ENCODE data around the gene JAZF1.
A peak's percentile ranks its signal among the peaks of the same experiment; 100 is the strongest.

JAZF1 gene

DNA sequence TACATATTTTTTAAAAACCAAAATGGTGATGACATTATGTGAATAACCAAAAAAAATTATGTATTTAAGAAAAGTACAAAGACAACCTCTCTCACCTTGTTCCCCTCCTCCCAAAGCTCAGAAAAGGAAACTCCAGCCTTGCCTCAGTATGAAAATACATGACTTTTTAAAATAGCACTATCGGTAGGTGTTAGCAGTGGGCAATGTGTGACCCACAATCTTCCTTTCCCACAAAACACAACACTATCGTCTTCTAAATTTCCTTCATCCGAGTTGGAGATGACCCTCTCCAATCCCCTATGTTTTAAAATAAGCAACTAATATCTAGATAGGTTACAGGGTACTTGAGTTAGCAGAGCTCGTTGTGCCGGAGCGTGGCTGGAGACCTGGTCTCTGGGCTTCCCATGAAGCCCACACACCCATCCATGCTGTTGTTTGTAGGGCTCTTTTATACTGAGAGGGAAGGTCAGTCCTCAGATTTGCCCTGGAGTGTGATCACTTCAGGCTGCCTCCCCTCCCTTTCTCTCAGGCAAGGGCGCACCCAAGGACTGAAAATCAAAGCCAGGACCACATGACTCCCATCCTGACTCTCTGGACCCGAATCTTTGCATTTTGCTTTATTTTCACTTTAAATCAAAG is 107.6 kb downstream of the JAZF1 start:
- Histone ChIP-seq H3K79me2 (ENCODE audit: control insufficient read depth, insufficient read depth, low read length, unreplicated experiment) (peaks cover 13% of the 10 kb centered on the region), H2AFZ (ENCODE audit: low read length, unreplicated experiment) (no peak overlapping the region), H3K27ac (ENCODE audit: low read depth, low read length) (no peak overlapping the region), H3K27me3 (ENCODE audit: insufficient read depth, low read length) (no peaks in the 10 kb centered on the region), H3K4me1 (ENCODE audit: control insufficient read depth, insufficient read depth, low read length, unreplicated experiment) (peaks cover 16% of the 10 kb centered on the region), H3K36me3 (ENCODE audit: insufficient read depth, low read length) (no peaks in the 10 kb centered on the region), H3K4me3 (ENCODE audit: low read depth, low read length) (no peak overlapping the region)

DNA sequence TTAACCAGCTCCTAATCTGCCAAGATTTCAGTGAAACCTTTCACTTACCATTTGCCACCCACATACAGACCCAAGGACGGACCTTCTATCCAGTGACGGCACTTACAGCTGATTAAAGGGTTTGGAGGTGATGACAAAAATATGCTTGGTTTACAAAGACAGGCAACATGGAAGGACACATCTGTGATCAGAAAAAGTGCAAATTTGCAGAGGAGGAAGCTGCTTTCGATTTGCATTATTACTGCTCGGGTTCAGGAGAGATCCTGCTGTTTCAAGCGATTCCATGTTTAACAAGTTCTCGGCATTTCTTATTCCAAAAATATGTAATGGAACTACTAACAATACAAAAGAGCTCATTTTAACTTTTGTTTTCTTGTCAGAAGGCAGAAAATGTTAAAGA is 109.0 kb downstream of the JAZF1 start:
- H2AFZ ChIP-seq (ENCODE audit: low read length, unreplicated experiment) = no peak overlapping the region
- H3K27ac ChIP-seq (ENCODE audit: low read depth, low read length) = no peak overlapping the region
- H3K4me1 ChIP-seq (ENCODE audit: control insufficient read depth, insufficient read depth, low read length, unreplicated experiment) = peaks cover 13% of the 10 kb centered on the region
- H3K27me3 ChIP-seq (ENCODE audit: insufficient read depth, low read length) = no peaks in the 10 kb centered on the region
- no peaks in the 10 kb centered on the region for H3K36me3 ChIP-seq (ENCODE audit: insufficient read depth, low read length)
- no peak overlapping the region for H3K4me3 ChIP-seq (ENCODE audit: low read depth, low read length)
- H3K79me2 ChIP-seq (ENCODE audit: control insufficient read depth, insufficient read depth, low read length, unreplicated experiment) = peaks cover 13% of the 10 kb centered on the region

DNA sequence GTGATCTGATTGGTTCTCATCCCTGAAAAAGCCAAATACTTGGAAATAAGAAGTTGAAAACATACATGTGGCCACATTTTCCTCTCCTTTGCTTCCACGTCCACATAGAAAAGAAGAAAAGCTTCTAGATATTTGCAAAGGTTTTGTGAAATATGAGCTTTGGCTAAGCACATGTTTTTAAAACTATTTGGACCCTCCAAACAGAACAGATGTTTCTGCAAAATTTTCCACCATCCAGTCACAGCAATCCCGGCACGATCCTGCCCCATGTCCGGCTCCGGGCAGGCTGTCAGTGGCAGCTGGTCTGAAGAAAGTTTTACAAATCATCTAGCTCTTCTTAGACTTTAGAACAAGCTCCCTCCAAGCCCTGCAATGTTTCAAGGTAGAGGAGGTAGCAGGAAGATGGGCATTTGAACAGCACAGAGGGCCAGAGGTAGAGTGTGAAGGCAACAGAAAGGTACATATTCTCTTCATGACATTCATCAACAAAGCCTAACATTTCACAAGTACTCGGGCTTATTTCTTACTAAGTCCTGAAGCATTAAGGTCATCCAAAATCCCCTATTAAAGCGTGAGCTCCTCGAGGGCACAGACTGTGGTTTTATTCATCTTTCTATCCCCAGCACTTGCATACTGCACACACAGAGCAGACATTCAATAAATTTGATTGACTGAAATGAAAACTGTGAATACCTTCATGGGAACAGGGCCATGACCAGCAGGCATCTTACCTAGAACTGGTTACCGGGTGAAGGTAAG is 110.1 kb downstream of the JAZF1 start:
- Histone ChIP-seq H3K27ac (ENCODE audit: low read depth, low read length) (no peak overlapping the region), H3K36me3 (ENCODE audit: insufficient read depth, low read length) (no peaks in the 10 kb centered on the region), H3K4me1 (ENCODE audit: control insufficient read depth, insufficient read depth, low read length, unreplicated experiment) (peaks cover 14% of the 10 kb centered on the region), H3K27me3 (ENCODE audit: insufficient read depth, low read length) (no peaks in the 10 kb centered on the region), H3K79me2 (ENCODE audit: control insufficient read depth, insufficient read depth, low read length, unreplicated experiment) (peaks cover 9% of the 10 kb centered on the region), H3K4me3 (ENCODE audit: low read depth, low read length) (no peak overlapping the region), H2AFZ (ENCODE audit: low read length, unreplicated experiment) (no peak overlapping the region)

DNA sequence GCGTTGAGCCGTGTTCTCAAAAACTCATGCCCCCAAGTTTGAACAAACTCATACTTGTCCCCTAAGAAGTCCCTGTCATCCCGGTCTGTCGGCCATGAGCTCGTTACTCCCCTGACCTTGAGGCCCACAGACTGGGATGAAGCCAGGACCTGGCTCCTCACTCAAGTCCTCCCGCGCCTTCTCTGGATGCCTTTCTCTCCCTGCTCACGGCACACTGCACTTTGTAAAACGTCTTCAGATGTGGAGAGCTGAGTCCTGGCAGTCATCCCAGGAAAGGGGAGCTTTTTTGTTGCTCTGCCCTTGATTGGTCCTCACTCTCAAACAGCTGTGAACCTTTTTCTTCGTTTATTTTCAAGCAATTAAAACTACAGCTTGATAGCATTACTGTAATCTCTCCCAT is 110.8 kb downstream of the JAZF1 start:
- Histone ChIP-seq H3K79me2 (ENCODE audit: control insufficient read depth, insufficient read depth, low read length, unreplicated experiment) (peaks cover 9% of the 10 kb centered on the region), H3K27ac (ENCODE audit: low read depth, low read length) (no peak overlapping the region), H3K4me1 (ENCODE audit: control insufficient read depth, insufficient read depth, low read length, unreplicated experiment) (peaks cover 21% of the 10 kb centered on the region), H2AFZ (ENCODE audit: low read length, unreplicated experiment) (no peak overlapping the region), H3K27me3 (ENCODE audit: insufficient read depth, low read length) (no peaks in the 10 kb centered on the region), H3K36me3 (ENCODE audit: insufficient read depth, low read length) (no peaks in the 10 kb centered on the region), H3K4me3 (ENCODE audit: low read depth, low read length) (no peak overlapping the region)

DNA sequence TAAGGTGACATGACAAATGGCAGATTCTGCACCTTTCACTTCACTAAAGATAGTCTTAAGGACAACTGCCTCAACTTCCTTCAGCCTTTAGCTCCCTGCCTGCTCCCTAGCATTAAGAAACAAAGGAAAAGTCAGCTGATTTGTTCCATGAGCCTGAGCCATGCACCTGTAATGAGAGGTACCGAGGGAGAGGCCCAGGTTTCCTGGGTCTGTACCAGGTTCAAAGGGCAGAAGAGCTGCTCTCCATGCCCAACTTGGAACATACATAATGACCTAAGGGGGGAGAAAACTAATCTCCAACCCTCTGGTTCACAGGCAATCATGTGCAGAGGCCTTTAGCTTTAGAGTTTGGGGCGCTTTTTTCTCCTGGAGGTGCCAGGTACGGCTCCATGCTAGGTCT is 111.2 kb downstream of the JAZF1 start:
- no peaks in the 10 kb centered on the region for H3K27me3 ChIP-seq (ENCODE audit: insufficient read depth, low read length)
- no peak overlapping the region for H3K4me3 ChIP-seq (ENCODE audit: low read depth, low read length)
- peaks cover 25% of the 10 kb centered on the region for H3K4me1 ChIP-seq (ENCODE audit: control insufficient read depth, insufficient read depth, low read length, unreplicated experiment)
- H3K27ac ChIP-seq (ENCODE audit: low read depth, low read length) = peak overlapping the region; percentile 63
- H2AFZ ChIP-seq (ENCODE audit: low read length, unreplicated experiment) = no peak overlapping the region
- no peaks in the 10 kb centered on the region for H3K36me3 ChIP-seq (ENCODE audit: insufficient read depth, low read length)
- H3K79me2 ChIP-seq (ENCODE audit: control insufficient read depth, insufficient read depth, low read length, unreplicated experiment) = peaks cover 9% of the 10 kb centered on the region

DNA sequence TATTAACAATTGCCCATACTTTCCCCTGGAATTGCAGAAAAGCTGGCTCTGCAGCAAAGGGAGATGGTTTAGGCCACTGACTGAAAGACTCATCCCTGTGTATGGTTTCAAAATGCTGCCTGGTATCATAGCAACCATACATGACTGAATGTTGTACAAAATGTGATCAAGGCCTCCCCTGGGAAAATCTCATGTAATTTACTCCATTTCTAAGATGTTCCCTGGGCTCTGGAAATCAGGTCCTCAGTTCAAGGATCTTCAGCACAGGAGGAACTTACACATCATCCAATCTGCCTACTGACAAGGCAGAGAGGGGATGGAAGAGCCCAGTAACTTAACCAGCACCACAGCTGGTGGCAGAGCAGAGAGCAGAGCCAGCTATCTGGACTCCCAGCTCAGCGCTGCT is 111.8 kb downstream of the JAZF1 start:
- peaks cover 29% of the 10 kb centered on the region for H3K4me1 ChIP-seq (ENCODE audit: control insufficient read depth, insufficient read depth, low read length, unreplicated experiment)
- no peak overlapping the region for H3K4me3 ChIP-seq (ENCODE audit: low read depth, low read length)
- peak overlapping the region; percentile 63 for H3K27ac ChIP-seq (ENCODE audit: low read depth, low read length)
- H3K79me2 ChIP-seq (ENCODE audit: control insufficient read depth, insufficient read depth, low read length, unreplicated experiment) = peaks cover 10% of the 10 kb centered on the region
- H3K27me3 ChIP-seq (ENCODE audit: insufficient read depth, low read length) = no peaks in the 10 kb centered on the region
- no peak overlapping the region for H2AFZ ChIP-seq (ENCODE audit: low read length, unreplicated experiment)
- no peaks in the 10 kb centered on the region for H3K36me3 ChIP-seq (ENCODE audit: insufficient read depth, low read length)

DNA sequence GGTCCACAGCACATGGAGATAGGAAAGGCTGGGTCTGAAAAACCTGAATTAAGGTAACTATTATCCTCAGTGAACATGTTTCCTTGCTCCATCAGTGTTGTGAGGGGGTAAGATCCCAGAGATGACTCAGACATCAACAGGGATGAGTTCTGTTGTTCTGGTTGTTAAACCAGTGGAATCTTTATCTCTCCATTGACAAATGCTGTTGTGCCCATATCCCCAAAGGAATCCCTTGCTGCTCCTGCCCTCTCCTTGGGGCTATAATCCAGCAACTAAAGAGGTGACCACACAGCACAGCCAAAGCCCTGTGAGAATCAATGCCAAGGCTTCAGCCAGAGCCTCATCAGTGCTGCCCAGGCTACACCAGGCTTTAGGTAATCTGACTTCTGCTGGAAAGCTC is 113.4 kb downstream of the JAZF1 start:
- Histone ChIP-seq H3K4me1 (ENCODE audit: control insufficient read depth, insufficient read depth, low read length, unreplicated experiment) (peaks cover 41% of the 10 kb centered on the region), H3K4me3 (ENCODE audit: low read depth, low read length) (no peak overlapping the region), H3K79me2 (ENCODE audit: control insufficient read depth, insufficient read depth, low read length, unreplicated experiment) (peaks cover 9% of the 10 kb centered on the region), H3K27ac (ENCODE audit: low read depth, low read length) (no peak overlapping the region), H3K27me3 (ENCODE audit: insufficient read depth, low read length) (no peaks in the 10 kb centered on the region), H3K36me3 (ENCODE audit: insufficient read depth, low read length) (no peaks in the 10 kb centered on the region), H2AFZ (ENCODE audit: low read length, unreplicated experiment) (no peak overlapping the region)

DNA sequence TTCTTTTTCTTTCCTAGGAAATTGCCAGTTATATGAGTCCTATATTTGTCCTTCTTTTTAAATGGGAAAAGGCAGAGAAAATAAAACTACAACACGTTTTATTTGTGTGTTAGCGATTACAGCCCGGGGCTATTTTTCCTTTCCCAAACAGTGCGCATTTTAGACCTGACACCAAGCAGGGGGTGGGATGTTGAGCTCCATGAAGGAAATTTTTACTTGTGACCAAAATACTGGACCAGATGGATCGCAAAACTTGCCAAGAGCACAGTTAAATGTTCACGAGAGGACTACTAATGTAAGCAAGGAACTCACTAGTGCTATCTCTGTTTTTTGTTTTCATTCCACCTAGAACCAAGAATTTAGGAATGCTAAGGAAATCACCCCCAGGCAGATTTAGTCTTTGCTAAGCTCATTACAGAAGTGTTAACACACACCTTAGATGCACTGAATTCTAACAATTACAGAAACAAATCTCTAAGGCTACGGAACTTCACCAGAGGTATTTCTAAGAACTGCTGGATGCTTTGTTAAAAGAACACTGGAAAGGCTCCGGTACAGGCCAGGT is 114.8 kb downstream of the JAZF1 start:
- no peak overlapping the region for H2AFZ ChIP-seq (ENCODE audit: low read length, unreplicated experiment)
- H3K4me1 ChIP-seq (ENCODE audit: control insufficient read depth, insufficient read depth, low read length, unreplicated experiment) = peaks cover 44% of the 10 kb centered on the region
- no peaks in the 10 kb centered on the region for H3K36me3 ChIP-seq (ENCODE audit: insufficient read depth, low read length)
- no peak overlapping the region for H3K27ac ChIP-seq (ENCODE audit: low read depth, low read length)
- no peak overlapping the region for H3K4me3 ChIP-seq (ENCODE audit: low read depth, low read length)
- no peaks in the 10 kb centered on the region for H3K27me3 ChIP-seq (ENCODE audit: insufficient read depth, low read length)
- H3K79me2 ChIP-seq (ENCODE audit: control insufficient read depth, insufficient read depth, low read length, unreplicated experiment) = peaks cover 10% of the 10 kb centered on the region

DNA sequence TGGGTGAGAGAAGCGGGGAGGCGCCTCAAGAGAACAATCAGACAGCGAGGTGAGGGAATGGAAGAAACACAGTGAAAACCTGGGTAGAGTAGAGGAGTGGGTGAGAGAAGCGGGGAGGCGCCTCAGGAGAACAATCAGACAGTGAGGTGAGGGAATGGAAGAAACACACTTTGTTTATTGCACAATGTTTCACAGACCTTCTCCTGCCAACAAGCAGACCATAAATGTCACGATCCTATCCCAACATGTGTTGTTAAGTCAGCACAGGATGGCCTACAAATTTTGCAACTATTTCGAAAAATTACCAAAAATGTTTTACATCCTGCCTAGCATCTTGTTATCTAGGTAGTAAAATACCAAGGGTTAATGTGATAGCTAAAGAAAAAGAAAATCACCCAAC is 115.3 kb downstream of the JAZF1 start:
- Histone ChIP-seq H3K27ac (ENCODE audit: low read depth, low read length) (no peak overlapping the region), H2AFZ (ENCODE audit: low read length, unreplicated experiment) (no peak overlapping the region), H3K27me3 (ENCODE audit: insufficient read depth, low read length) (no peaks in the 10 kb centered on the region), H3K79me2 (ENCODE audit: control insufficient read depth, insufficient read depth, low read length, unreplicated experiment) (peaks cover 10% of the 10 kb centered on the region), H3K4me1 (ENCODE audit: control insufficient read depth, insufficient read depth, low read length, unreplicated experiment) (peaks cover 44% of the 10 kb centered on the region), H3K4me3 (ENCODE audit: low read depth, low read length) (no peak overlapping the region), H3K36me3 (ENCODE audit: insufficient read depth, low read length) (no peaks in the 10 kb centered on the region)

DNA sequence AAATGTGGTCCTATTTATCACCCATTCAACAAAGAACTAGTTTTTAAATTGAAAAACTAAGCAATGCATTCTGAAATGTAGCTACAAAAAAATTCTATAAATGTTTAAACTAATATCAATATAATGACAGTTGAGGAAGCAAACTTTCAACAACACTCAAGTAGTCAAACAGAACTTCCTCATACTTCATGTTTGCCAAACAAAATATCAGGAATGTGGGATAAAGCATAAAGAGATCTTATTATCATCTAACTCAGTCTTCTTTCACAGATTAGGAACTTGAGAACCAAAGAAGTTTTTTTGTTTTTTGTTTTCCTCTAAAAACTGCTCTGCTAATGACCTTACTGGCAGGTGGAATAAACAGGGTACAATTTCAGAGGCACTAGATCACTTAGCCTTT is 116.2 kb downstream of the JAZF1 start:
- Histone ChIP-seq H3K4me3 (ENCODE audit: low read depth, low read length) (no peak overlapping the region), H3K36me3 (ENCODE audit: insufficient read depth, low read length) (peaks cover 3% of the 10 kb centered on the region; the same call in 1 of the 2 replicates), H3K79me2 (ENCODE audit: control insufficient read depth, insufficient read depth, low read length, unreplicated experiment) (peaks cover 10% of the 10 kb centered on the region), H3K4me1 (ENCODE audit: control insufficient read depth, insufficient read depth, low read length, unreplicated experiment) (peaks cover 42% of the 10 kb centered on the region), H3K27me3 (ENCODE audit: insufficient read depth, low read length) (no peaks in the 10 kb centered on the region), H3K27ac (ENCODE audit: low read depth, low read length) (no peak overlapping the region), H2AFZ (ENCODE audit: low read length, unreplicated experiment) (no peak overlapping the region)
